Urinary bladder (tissue), 4 donors: Measurements from ENCODE around the gene MAFG. TPM values are rescaled to one million over a fixed set of nuclear protein-coding genes. Genes with fewer than 3 reads are reported as not detected.

Source experiments
- DNase-seq: peaks from one replicate; pipeline ENCODE4 v3.0.0-alpha.2; 2015; ENCODE audit errors: extremely low spot score
- H3K27ac ChIP-seq: one replicate; pipeline ENCODE4 v1.5.1; 2013; ENCODE audit warnings: low read depth, mild to moderate bottlenecking, moderate library complexity
- H3K36me3 ChIP-seq: one replicate; pipeline ENCODE4 v1.6.1; 2013; ENCODE audit warnings: mild to moderate bottlenecking, moderate library complexity; ENCODE audit not compliant: insufficient read depth
- H3K4me1 ChIP-seq: one replicate; pipeline ENCODE4 v1.6.1; 2013; ENCODE audit warnings: mild to moderate bottlenecking, moderate library complexity; ENCODE audit not compliant: insufficient read depth
- H3K4me3 ChIP-seq: one replicate; pipeline ENCODE4 v1.5.1; 2013; ENCODE audit warnings: low read depth, low read length
- WGBS: extraction: QIAGEN DNeasy Blood & Tissue Kit; methylation state at CpG from one replicate; pipeline ENCODE4 v1.1.7; 2013; 5-methylcytosine and 5-hydroxymethylcytosine counted together
- polyA plus RNA-seq: library from polyadenylated mRNA; stranded (reverse); fragments of 200-250 nt; gene quantifications from one replicate; pipeline ENCODE4 v1.2.3, GENCODE V29; 2013
- total RNA-seq: library from RNA; depleted of rRNA; stranded (reverse); fragments of >200 nt; gene quantifications from one replicate; pipeline ENCODE4 v1.2.3, GENCODE V29; 2014
- donor health status: healthy with polysubstance abuse.
- donor health status: healthy.

Gene MAFG
- total and polyA plus RNA-seq, 2 donors, result 7.6 to 31.3 TPM

DNA sequence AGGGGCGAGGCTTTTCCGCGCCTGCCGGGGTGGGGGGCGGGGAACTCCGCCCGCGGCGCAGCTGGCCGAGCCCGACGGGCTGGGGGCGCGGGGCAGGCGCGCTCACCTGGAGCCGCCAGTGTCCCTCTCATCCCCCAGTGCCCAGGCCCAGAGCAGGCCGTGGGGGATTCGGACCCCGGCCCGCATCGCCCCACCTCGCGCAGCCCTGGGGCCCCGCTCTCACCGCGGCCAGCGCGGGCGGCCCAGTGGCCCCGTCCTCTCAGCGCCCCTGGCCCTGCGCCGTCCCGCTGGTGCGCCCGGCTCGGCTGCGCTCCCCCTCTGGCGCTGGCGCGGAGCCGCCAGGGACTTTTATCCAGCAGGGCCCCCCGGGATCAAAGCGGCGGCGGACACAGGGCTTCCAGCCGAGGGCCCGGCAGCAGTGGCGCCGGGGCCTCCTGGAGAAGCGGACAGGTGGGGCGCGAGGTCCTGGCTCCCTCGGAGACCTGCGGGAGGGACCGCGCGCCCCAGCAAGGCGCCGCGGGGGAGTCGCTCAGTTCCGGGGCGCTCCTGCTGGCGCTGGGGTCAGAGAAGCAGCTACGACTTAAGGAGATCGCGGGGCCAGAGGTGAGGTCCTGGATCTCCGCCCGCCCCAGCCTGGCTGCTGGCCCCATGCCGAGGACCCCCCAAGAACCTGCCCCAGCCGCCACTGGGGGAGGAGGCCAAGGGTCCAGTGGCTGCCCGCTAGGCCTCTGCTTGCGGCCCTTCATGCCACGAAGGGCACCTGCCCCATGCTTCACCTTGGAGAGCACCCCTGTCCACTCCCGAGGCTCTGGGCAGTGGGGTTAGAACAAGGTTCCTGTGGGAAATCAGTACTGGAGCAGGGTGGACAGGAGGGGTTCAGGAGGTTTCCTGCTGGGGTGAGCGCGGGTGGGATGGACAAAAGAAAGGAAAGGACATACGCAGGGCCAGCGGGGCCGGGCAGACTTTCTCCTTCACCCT lies 34.3 kb upstream of the MAFG start:
- 11% methylated on average over 82 of the region's 82 CpGs for WGBS
- Histone ChIP-seq H3K4me1 (peaks cover 3% of the 10 kb centered on the region), H3K4me3 (peak overlapping the region; percentile 37)

DNA sequence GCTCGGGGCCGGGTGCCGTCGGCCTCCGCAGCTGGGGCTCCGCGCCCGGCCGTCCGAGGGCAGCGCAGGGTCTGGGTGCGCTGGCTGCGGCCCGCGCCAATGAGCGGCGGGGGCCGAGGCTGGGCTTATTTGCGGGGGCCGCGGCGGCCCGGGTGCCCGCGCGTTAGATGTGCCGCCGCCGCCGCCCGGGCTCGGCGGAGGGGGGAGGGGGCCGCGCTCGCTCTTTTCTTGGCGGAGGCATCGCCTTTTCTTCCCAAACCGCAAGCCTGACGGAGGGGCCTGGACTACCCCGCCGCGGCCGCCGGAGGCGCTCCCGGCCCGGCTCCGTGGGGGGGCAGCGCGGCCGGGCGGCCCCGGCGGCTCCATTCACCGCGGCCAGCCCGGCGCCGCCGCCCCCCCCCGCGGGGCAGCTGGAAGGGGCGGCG lies 33.6 kb upstream of the MAFG start, which contains the start of gene NOTUM:
Gene NOTUM, minus strand, starts transcription at position 101 of the 425 bp plus-strand sequence. CDS start 278 bp downstream, outside the sequence.
- H3K4me3 ChIP-seq, result peak within 1 kb of the TSS; percentile 37
- WGBS, result under 1% methylated on average over 62 of the region's 65 CpGs
- no peak for DNase-seq

More for the DNA sequence above, 34.3 kb upstream of the MAFG start:
- H3K27ac ChIP-seq, result no peak overlapping the region
- DNase-seq, result no peak
- H3K36me3 ChIP-seq, result no peaks in the 10 kb centered on the region

GRCh38 chr17:81960130-81960958 lies 32.8 kb upstream of the MAFG start:
- peak overlapping the region; percentile 37 for H3K4me3 ChIP-seq
- no peak for DNase-seq
- no peaks in the 10 kb centered on the region for H3K36me3 ChIP-seq
- H3K4me1 ChIP-seq, result peaks cover 3% of the 10 kb centered on the region
- 1% methylated on average over 98 of the region's 98 CpGs for WGBS
- H3K27ac ChIP-seq, result no peak overlapping the region

More for the DNA sequence above, 33.6 kb upstream of the MAFG start, which contains the start of gene NOTUM:
- Histone ChIP-seq H3K27ac (no peak within 1 kb of the TSS), H3K4me1 (peaks cover 3% of the 10 kb centered on the region), H3K36me3 (no peaks in the 10 kb centered on the region)

DNA sequence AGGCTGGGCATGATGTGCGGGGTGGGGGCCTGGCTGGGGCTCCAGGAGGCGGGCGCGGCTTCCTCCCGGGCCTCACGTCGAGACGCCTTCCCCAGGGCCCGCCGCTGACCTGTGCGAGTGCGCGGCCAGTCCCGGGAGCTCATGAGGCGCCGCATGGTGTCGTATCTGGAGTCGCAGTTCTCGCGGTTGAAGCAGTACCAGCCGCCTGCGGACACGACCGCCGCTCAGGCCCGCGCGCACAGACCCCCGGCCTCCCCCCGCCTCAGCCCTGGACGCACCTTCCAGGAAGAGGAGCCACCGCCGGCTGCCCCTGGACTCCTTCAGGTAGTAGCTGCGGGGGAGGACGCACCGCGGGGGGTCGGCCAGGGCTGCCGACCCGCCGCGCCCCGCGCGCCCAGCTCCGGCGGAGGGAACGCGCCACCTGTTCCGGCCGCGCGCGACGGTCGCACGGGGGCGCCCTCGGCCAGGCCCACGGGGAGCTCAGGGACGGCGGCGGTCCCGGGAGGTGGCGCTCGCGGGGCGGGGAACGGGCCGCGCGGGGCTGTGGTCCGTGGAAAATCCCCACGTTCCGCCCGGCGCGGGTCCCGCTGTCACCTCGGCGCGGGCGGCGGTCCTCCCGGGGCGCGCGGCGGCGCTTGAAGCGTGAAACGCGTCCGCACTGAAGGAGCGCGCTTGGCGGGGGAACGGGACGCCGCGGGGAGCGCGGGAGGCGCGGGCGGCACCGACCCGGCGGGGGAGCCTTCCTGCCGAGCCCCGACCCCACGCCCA lies 32.0 kb upstream of the MAFG start:
- Histone ChIP-seq H3K36me3 (no peaks in the 10 kb centered on the region), H3K4me3 (peak overlapping the region; percentile 37), H3K27ac (no peak overlapping the region), H3K4me1 (peaks cover 3% of the 10 kb centered on the region)
- WGBS, result 2% methylated on average over 111 of the region's 112 CpGs
- no peak for DNase-seq

- Histone ChIP-seq H3K4me3 (no peak overlapping the region), H3K36me3 (no peaks in the 10 kb centered on the region), H3K4me1 (peaks cover 3% of the 10 kb centered on the region), H3K27ac (no peak overlapping the region)
- DNase-seq, result no peak
- 66% methylated on average over 15 of the region's 15 CpGs for WGBS
These were observed 31.3 kb upstream of the MAFG start for GRCh38 chr17:81958633-81959342.

GRCh38 chr17:81957691-81958432 lies 30.3 kb upstream of the MAFG start:
- no peaks in the 10 kb centered on the region for H3K36me3 ChIP-seq
- no peak overlapping the region for H3K27ac ChIP-seq
- H3K4me1 ChIP-seq, result peaks cover 3% of the 10 kb centered on the region
- DNase-seq, result no peak
- WGBS, result 83% methylated on average over 19 of the region's 19 CpGs
- H3K4me3 ChIP-seq, result no peak overlapping the region

GRCh38 chr17:81956607-81957589 lies 29.4 kb upstream of the MAFG start:
- no peaks in the 10 kb centered on the region for H3K36me3 ChIP-seq
- 86% methylated on average over 45 of the region's 45 CpGs for WGBS
- DNase-seq, result no peak

GRCh38 chr17:81955756-81956544 lies 28.4 kb upstream of the MAFG start:
- no peak for DNase-seq
- Histone ChIP-seq H3K36me3 (no peaks in the 10 kb centered on the region), H3K4me3 (no peak overlapping the region), H3K4me1 (peaks cover 3% of the 10 kb centered on the region), H3K27ac (no peak overlapping the region)
- WGBS, result 84% methylated on average over 13 of the region's 13 CpGs

More at GRCh38 chr17:81956607-81957589, 29.4 kb upstream of the MAFG start:
- Histone ChIP-seq H3K27ac (no peak overlapping the region), H3K4me3 (no peak overlapping the region), H3K4me1 (peaks cover 3% of the 10 kb centered on the region)

GRCh38 chr17:81955058-81955681 lies 27.6 kb upstream of the MAFG start:
- Histone ChIP-seq H3K27ac (no peak overlapping the region), H3K4me1 (no peaks in the 10 kb centered on the region), H3K36me3 (no peaks in the 10 kb centered on the region), H3K4me3 (no peak overlapping the region)
- no peak for DNase-seq
- WGBS, result 83% methylated on average over 26 of the region's 26 CpGs
